Measurements from ENCODE around the gene TSHZ2. TPM values are rescaled to one million over a fixed set of nuclear protein-coding genes. Genes with fewer than 3 reads are reported as not detected.

Gene TSHZ2
- total RNA-seq, 1 donor from 2014 or later = 1.2 TPM

- H3K4me1 ChIP-seq (ENCODE audit: insufficient read depth, low read length) = no peaks in the 10 kb centered on the region
- Mint-ChIP-seq H3K27me3 (ENCODE audit: low read depth, unreplicated experiment) (peaks cover 1% of the 10 kb centered on the region), H3K27ac (ENCODE audit: unreplicated experiment) (no peak overlapping the region), H3K4me3 (ENCODE audit: unreplicated experiment) (no peak overlapping the region), H3K9me3 (ENCODE audit: unreplicated experiment) (peaks cover 5% of the 10 kb centered on the region), H3K36me3 (ENCODE audit: low read depth, unreplicated experiment) (no peaks in the 10 kb centered on the region), H3K4me1 (ENCODE audit: low read depth, unreplicated experiment) (no peaks in the 10 kb centered on the region)
- H4K20me1 ChIP-seq (ENCODE audit: insufficient read depth, low read length) = no peaks in the 10 kb centered on the region
- no peaks in the 10 kb centered on the region for H3K27me3 ChIP-seq (ENCODE audit: insufficient read depth, low read length)
- no peaks in the 10 kb centered on the region for H3K9me3 ChIP-seq (ENCODE audit: insufficient read depth, low read depth, low read length)
- no peaks in the 10 kb centered on the region for H3K79me2 ChIP-seq (ENCODE audit: insufficient read depth, low read length)
- TF ChIP-seq CTCF (IDR thresholded peaks at IDR 0.05; ENCODE audit: insufficient read depth, low read depth, low read length) = no peak
- TF ChIP-seq EZH2 (IDR thresholded peaks at IDR 0.05; ENCODE audit: insufficient read depth, low read length) = no peak
- no peak overlapping the region for H3K9ac ChIP-seq (ENCODE audit: low read length)
- no peak overlapping the region for H3K27ac ChIP-seq (ENCODE audit: low read depth, low read length)
- no peak overlapping the region for H2AFZ ChIP-seq (ENCODE audit: low read depth, low read length)
- DNase-seq (ENCODE audit: low read depth) (no peak), FAIRE-seq (no peak)
- H3K4me2 ChIP-seq (ENCODE audit: low read length) = no peak overlapping the region
- H3K36me3 ChIP-seq (ENCODE audit: insufficient read depth, low read length) = no peaks in the 10 kb centered on the region
- H3K4me3 ChIP-seq (ENCODE audit: insufficient read depth, low read depth, low read length) = no peak overlapping the region
Observed at GRCh38 chr20:53250456-53250855, 278.3 kb downstream of the TSHZ2 start.

GRCh38 chr20:53252002-53252401, 279.8 kb downstream of the TSHZ2 start:
- Mint-ChIP-seq H3K27me3 (ENCODE audit: low read depth, unreplicated experiment) (peaks cover 3% of the 10 kb centered on the region), H3K36me3 (ENCODE audit: low read depth, unreplicated experiment) (no peaks in the 10 kb centered on the region), H3K4me1 (ENCODE audit: low read depth, unreplicated experiment) (no peaks in the 10 kb centered on the region), H3K4me3 (ENCODE audit: unreplicated experiment) (no peak overlapping the region), H3K9me3 (ENCODE audit: unreplicated experiment) (peaks cover 4% of the 10 kb centered on the region), H3K27ac (ENCODE audit: unreplicated experiment) (no peak overlapping the region)
- Histone ChIP-seq H3K9ac (ENCODE audit: low read length) (no peak overlapping the region), H3K27me3 (ENCODE audit: insufficient read depth, low read length) (no peaks in the 10 kb centered on the region), H3K27ac (ENCODE audit: low read depth, low read length) (no peak overlapping the region), H2AFZ (ENCODE audit: low read depth, low read length) (no peak overlapping the region), H3K4me2 (ENCODE audit: low read length) (no peak overlapping the region), H3K79me2 (ENCODE audit: insufficient read depth, low read length) (no peaks in the 10 kb centered on the region), H3K36me3 (ENCODE audit: insufficient read depth, low read length) (no peaks in the 10 kb centered on the region), H4K20me1 (ENCODE audit: insufficient read depth, low read length) (no peaks in the 10 kb centered on the region), H3K9me3 (ENCODE audit: insufficient read depth, low read depth, low read length) (no peaks in the 10 kb centered on the region), H3K4me3 (ENCODE audit: insufficient read depth, low read depth, low read length) (no peak overlapping the region), H3K4me1 (ENCODE audit: insufficient read depth, low read length) (no peaks in the 10 kb centered on the region)
- TF ChIP-seq CTCF (IDR thresholded peaks at IDR 0.05; ENCODE audit: insufficient read depth, low read depth, low read length) (no peak), EZH2 (IDR thresholded peaks at IDR 0.05; ENCODE audit: insufficient read depth, low read length) (no peak)
- DNase-seq (ENCODE audit: low read depth) = no peak
- FAIRE-seq = no peak

- H3K4me2 ChIP-seq (ENCODE audit: low read length) = no peak overlapping the region
- FAIRE-seq (no peak), DNase-seq (ENCODE audit: low read depth) (no peak)
- H3K36me3 ChIP-seq (ENCODE audit: insufficient read depth, low read length) = no peaks in the 10 kb centered on the region
- Mint-ChIP-seq H3K4me1 (ENCODE audit: low read depth, unreplicated experiment) (no peaks in the 10 kb centered on the region), H3K9me3 (ENCODE audit: unreplicated experiment) (peaks cover 4% of the 10 kb centered on the region), H3K4me3 (ENCODE audit: unreplicated experiment) (no peak overlapping the region), H3K27me3 (ENCODE audit: low read depth, unreplicated experiment) (peaks cover 3% of the 10 kb centered on the region), H3K27ac (ENCODE audit: unreplicated experiment) (no peak overlapping the region), H3K36me3 (ENCODE audit: low read depth, unreplicated experiment) (no peaks in the 10 kb centered on the region)
- no peaks in the 10 kb centered on the region for H4K20me1 ChIP-seq (ENCODE audit: insufficient read depth, low read length)
- no peaks in the 10 kb centered on the region for H3K27me3 ChIP-seq (ENCODE audit: insufficient read depth, low read length)
- H3K27ac ChIP-seq (ENCODE audit: low read depth, low read length) = no peak overlapping the region
- H3K4me1 ChIP-seq (ENCODE audit: insufficient read depth, low read length) = no peaks in the 10 kb centered on the region
- H2AFZ ChIP-seq (ENCODE audit: low read depth, low read length) = no peak overlapping the region
- H3K4me3 ChIP-seq (ENCODE audit: insufficient read depth, low read depth, low read length) = no peak overlapping the region
- TF ChIP-seq CTCF (IDR thresholded peaks at IDR 0.05; ENCODE audit: insufficient read depth, low read depth, low read length) (no peak), EZH2 (IDR thresholded peaks at IDR 0.05; ENCODE audit: insufficient read depth, low read length) (no peak)
- H3K9ac ChIP-seq (ENCODE audit: low read length) = no peak overlapping the region
- H3K9me3 ChIP-seq (ENCODE audit: insufficient read depth, low read depth, low read length) = no peaks in the 10 kb centered on the region
- H3K79me2 ChIP-seq (ENCODE audit: insufficient read depth, low read length) = no peaks in the 10 kb centered on the region
Observed at GRCh38 chr20:53253668-53254067, 281.5 kb downstream of the TSHZ2 start.

All from astrocyte (in vitro differentiated cells and primary cell).